ENCODE measurements around the gene LARP4B. TPM values are rescaled to one million over a fixed set of nuclear protein-coding genes. Genes with fewer than 3 reads are reported as not detected.
A peak's percentile ranks its signal among the peaks of the same experiment; 100 is the strongest.

Gene LARP4B
- total and polyA plus RNA-seq, 8 donors = 11.8 to 269 (median 54.3) TPM

DNA sequence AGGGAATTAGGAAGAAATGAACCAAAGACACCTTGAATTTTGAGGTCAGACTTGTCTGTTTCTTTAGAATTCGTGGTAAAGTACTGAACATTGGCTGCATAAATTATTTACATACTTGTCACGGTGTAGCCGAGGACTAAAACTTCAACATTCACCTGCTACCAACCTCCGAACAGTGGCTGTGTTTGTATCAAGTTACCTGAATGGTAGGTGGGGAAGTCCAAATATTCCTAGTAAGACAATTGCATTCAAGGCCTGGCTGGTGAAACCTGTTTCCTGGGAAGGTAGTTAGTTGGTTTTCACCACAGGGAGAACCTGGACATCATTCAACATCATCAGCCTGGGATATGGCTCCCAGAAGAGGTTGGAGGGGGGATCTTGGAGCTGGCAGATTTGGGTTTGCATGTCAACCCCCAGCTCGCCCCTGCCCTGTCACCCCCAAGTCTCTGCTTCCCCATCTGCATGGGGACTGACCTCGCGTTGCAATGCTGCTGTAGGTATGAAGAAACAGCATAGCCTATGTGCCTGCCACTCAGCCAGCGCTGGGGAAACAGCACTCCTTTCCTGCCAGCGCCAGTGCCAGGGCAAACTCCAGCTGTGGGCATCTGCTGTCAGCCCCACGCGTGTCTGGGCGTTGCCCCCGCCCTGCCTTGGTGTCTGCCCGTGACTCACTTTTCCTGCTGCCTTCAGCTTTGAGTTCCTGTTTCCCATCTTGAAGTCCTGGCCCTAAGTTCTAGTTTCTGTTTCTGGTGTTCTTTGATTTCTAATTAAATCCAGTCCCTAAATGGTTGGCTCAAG is 12.7 kb upstream of the LARP4B start:
- no peaks in the 10 kb centered on the region for H3K27me3 ChIP-seq
- no peaks in the 10 kb centered on the region for H3K9me3 ChIP-seq
- 35 to 48% (median 39%) methylated on average over 11 to 14 of the region's 14 CpGs for WGBS, 5 donors
- intact Hi-C loops (cut with DNase I; ENCODE audit: low total_unique reads) = no loop called here
- peak; percentile 70 for DNase-seq
- peaks cover 7 to 22% (median 9%) of the 10 kb centered on the region in 4 donors for H3K4me1 ChIP-seq
- H3K27ac ChIP-seq = peak overlapping the region; percentile 55 to 88 (median 76)
- H3K36me3 ChIP-seq = no peaks in the 10 kb centered on the region
- H3K4me3 ChIP-seq = peak overlapping the region in 1 of 4 donors; percentile 20
- TF ChIP-seq POLR2A (IDR thresholded peaks at IDR 0.05) (no peak), POLR2AphosphoS5 (IDR thresholded peaks at IDR 0.05) (peak in 2 of 3 donors; percentile 35 to 69)
- TF ChIP-seq, protein P1, sequence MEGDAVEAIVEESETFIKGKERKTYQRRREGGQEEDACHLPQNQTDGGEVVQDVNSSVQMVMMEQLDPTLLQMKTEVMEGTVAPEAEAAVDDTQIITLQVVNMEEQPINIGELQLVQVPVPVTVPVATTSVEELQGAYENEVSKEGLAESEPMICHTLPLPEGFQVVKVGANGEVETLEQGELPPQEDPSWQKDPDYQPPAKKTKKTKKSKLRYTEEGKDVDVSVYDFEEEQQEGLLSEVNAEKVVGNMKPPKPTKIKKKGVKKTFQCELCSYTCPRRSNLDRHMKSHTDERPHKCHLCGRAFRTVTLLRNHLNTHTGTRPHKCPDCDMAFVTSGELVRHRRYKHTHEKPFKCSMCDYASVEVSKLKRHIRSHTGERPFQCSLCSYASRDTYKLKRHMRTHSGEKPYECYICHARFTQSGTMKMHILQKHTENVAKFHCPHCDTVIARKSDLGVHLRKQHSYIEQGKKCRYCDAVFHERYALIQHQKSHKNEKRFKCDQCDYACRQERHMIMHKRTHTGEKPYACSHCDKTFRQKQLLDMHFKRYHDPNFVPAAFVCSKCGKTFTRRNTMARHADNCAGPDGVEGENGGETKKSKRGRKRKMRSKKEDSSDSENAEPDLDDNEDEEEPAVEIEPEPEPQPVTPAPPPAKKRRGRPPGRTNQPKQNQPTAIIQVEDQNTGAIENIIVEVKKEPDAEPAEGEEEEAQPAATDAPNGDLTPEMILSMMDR (IDR thresholded peaks at IDR 0.05) = no peak

DNA sequence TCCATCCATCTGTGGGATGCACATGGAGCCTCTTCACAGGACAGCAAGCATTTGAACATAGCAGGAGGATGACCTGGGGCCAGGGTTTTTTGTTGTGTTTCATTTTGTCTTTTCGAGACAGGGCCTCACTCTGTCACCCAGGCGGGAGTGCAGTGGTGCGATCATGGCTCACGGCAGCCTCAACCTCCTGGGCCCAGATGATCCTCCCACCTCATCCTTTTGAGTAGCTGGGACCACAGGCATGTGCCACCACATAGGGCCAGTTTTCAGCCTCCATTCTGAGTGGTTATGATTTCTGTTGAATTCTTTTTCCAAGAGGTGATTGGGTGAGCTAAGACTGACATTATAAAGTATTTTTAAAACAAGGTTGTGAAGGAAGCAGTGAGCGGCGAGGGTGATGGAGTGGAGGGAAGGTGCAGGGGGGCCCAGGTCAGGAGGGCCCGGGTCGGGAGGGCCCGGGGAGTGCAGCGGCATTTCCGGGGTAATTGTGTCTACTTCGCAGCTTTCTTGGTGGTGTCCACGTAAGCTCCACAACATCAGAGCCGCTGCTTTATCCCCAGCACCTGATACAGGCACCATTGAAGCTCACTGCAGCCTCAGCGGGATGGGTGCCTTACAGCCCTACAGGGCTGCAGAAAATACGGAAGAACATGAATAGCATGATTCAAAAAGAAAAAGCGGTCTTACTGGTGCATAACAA is 12.0 kb upstream of the LARP4B start:
- TF ChIP-seq POLR2A (IDR thresholded peaks at IDR 0.05) (no peak), EP300 (IDR thresholded peaks at IDR 0.05) (no peak), POLR2AphosphoS5 (IDR thresholded peaks at IDR 0.05) (no peak)
- TF ChIP-seq, protein P1 (IDR thresholded peaks at IDR 0.05) = no peak
- no peak overlapping the region for H3K4me3 ChIP-seq
- WGBS, 5 donors = 65 to 70% (median 69%) methylated on average over 17 of the region's 17 CpGs
- intact Hi-C loops (cut with DNase I; ENCODE audit: low total_unique reads) = no loop called here
- H3K27ac ChIP-seq = peak overlapping the region; percentile 16 to 84 (median 63)
- H3K36me3 ChIP-seq = no peaks in the 10 kb centered on the region
- peaks cover 7 to 22% (median 9%) of the 10 kb centered on the region in 4 donors for H3K4me1 ChIP-seq
- H3K9me3 ChIP-seq = no peaks in the 10 kb centered on the region
- DNase-seq = no peak
- no peaks in the 10 kb centered on the region for H3K27me3 ChIP-seq

DNA sequence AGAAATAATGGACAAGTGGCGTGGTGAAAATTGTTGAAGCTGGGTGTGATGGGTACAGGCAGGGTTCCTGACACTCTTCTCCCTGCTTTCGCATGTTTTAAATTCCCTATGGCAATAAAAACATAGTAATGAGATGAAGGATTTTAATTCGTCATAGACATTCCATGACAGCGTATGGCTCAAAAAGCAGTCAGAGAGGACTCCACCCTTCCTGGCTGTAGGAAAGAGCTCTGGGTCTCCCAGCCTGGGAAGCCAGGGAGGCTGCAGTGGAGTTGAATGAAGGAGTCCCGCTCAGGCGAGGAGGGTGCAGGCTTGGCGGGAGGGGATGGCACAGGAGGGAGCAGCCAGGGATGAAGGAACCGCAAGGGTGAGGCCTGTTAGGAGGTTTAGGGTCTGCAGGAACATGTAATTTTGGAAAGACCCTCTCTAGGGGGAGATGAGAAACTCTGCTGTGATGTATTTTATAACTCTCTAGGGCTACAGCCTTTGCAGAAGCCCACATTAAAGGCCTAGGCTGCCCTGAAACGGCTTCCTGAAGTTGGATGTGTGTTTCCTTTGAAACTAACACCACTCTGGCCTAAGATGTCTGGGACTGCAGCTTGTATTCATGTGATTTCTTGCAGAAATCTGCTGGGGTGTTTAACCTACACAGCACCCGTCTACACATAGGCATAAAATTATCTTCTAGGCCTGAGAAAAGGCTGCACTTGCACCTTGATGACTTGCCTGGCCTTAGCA is 7.6 kb upstream of the LARP4B start:
- H3K4me1 ChIP-seq = peaks cover 1 to 6% (median 5%) of the 10 kb centered on the region in 4 donors
- intact Hi-C loops (cut with DNase I; ENCODE audit: low total_unique reads) = no loop called here

More for the DNA sequence above, 7.6 kb upstream of the LARP4B start:
- Histone ChIP-seq H3K27ac (no peak overlapping the region), H3K4me3 (no peak overlapping the region), H3K36me3 (no peaks in the 10 kb centered on the region), H3K27me3 (no peaks in the 10 kb centered on the region), H3K9me3 (no peaks in the 10 kb centered on the region)
- 85 to 90% (median 89%) methylated on average over 10 of the region's 10 CpGs for WGBS, 5 donors
- no peak for DNase-seq
- TF ChIP-seq POLR2A (IDR thresholded peaks at IDR 0.05) = no peak
- TF ChIP-seq EP300 (IDR thresholded peaks at IDR 0.05) = no peak
- TF ChIP-seq, protein P1 (IDR thresholded peaks at IDR 0.05) = no peak
- no peak for TF ChIP-seq POLR2AphosphoS5 (IDR thresholded peaks at IDR 0.05)

Measured in stomach (tissue), 9 donors.